Caco-2 (cell line): ENCODE measurements around the gene ALDH3B1. TPM values are rescaled to one million over a fixed set of nuclear protein-coding genes. Genes with fewer than 3 reads are reported as not detected.

Experiments used
- BruUV-seq: library from RNA; stranded (reverse); fragments of 400-500 nt; replicated peaks from 2 replicates; lab custom pipeline; 2021; lab: Mats Ljungman, UMichigan
- CTCF ChIA-PET: fragments of 300-600 bp; sonication (Branson Sonifier 250); formaldehyde crosslinking; loops from one replicate; lab custom pipeline; 2022; ENCODE audit warnings: antibody characterized with exemption; lab: Charles Lee
- POLR2A ChIA-PET: fragments of 300-600 bp; sonication (Branson Sonifier 250); formaldehyde crosslinking; loops from one replicate; lab custom pipeline; 2022; ENCODE audit warnings: antibody characterized with exemption; lab: Charles Lee
- DNase-seq, 2 experiments: peaks; one replicate each; pipeline versions ENCODE4 v3.0.0 to v3.0.0-alpha.2; 2020 to 2022
- H3K27me3 ChIP-seq: replicated peaks from 2 replicates; pipeline ENCODE4 v1.6.0; 2011; ENCODE audit warnings: low read length; ENCODE audit not compliant: control insufficient read depth, insufficient read depth
- H3K36me3 ChIP-seq: 2 replicates; pipeline ENCODE4 v1.5.1; 2011; ENCODE audit warnings: low read length; ENCODE audit not compliant: control insufficient read depth, insufficient read depth
- H3K4me1 ChIP-seq: fragments of 250-450 bp; sonication (Bioruptor Pico); 2 replicates; pipeline ENCODE4 v1.5.1; 2020; ENCODE audit warnings: mild to moderate bottlenecking
- H3K4me3 ChIP-seq: 2 replicates; pipeline ENCODE4 v1.5.1; 2011; ENCODE audit warnings: low read depth, mild to moderate bottlenecking, control low read depth, low read length
- H3K9me3 ChIP-seq: fragments of 250-450 bp; sonication (Bioruptor Pico); 2 replicates; pipeline ENCODE4 v1.5.1; 2020; ENCODE audit warnings: mild to moderate bottlenecking, moderate library complexity
- H3K27ac Mint-ChIP-seq: one replicate; pipeline ENCODE4 v1.8.0; 2022; ENCODE audit warnings: mixed read lengths; ENCODE audit not compliant: unreplicated experiment
- H3K27me3 Mint-ChIP-seq: one replicate; pipeline ENCODE4 v1.8.0; 2022; ENCODE audit warnings: mixed read lengths; ENCODE audit not compliant: insufficient read depth, unreplicated experiment
- H3K36me3 Mint-ChIP-seq: one replicate; pipeline ENCODE4 v1.8.0; 2022; ENCODE audit warnings: mild to moderate bottlenecking, mixed read lengths; ENCODE audit not compliant: insufficient read depth, unreplicated experiment
- H3K4me1 Mint-ChIP-seq: one replicate; pipeline ENCODE4 v1.8.0; 2022; ENCODE audit warnings: low read depth, mixed read lengths; ENCODE audit not compliant: unreplicated experiment
- H3K4me3 Mint-ChIP-seq: one replicate; pipeline ENCODE4 v1.8.0; 2022; ENCODE audit warnings: mild to moderate bottlenecking, moderate library complexity, mixed read lengths; ENCODE audit not compliant: unreplicated experiment
- H3K9me3 Mint-ChIP-seq: one replicate; pipeline ENCODE4 v1.8.0; 2022; ENCODE audit warnings: mixed read lengths; ENCODE audit not compliant: unreplicated experiment
- intact Hi-C: fragments of 100-400 bp; cut with micrococcal nuclease; formaldehyde crosslinking; loops from one replicate; pipeline ENCODE4 v1.10.0; 2022; ENCODE audit not compliant: unreplicated experiment
- total RNA-seq: library from RNA; stranded (reverse); gene quantifications from 2 replicates; pipeline ENCODE4 v1.2.3, GENCODE V29; 2022
- TF ChIP-seq, protein P1 (sequence below), 2 experiments: fragments of 200-600 bp in 1 of 2; IDR thresholded peaks; 1 replicate in 1 of 2; 2 replicates in 1 of 2; pipeline versions ENCODE4 v1.5.1 to v1.8.0; 2011 to 2022; ENCODE audit warnings: antibody characterized with exemption in 1 of 2, control low read depth in 1 of 2, inconsistent platforms in 1 of 2, low read depth in 1 of 2, low read length in 1 of 2, mild to moderate bottlenecking in 1 of 2, moderate library complexity in 1 of 2; ENCODE audit not compliant: insufficient read depth in 1 of 2, severe bottlenecking in 1 of 2, unreplicated experiment in 1 of 2

Gene ALDH3B1
- total RNA-seq, 1 experiment from 2014 or later, result 8.2 TPM

DNA sequence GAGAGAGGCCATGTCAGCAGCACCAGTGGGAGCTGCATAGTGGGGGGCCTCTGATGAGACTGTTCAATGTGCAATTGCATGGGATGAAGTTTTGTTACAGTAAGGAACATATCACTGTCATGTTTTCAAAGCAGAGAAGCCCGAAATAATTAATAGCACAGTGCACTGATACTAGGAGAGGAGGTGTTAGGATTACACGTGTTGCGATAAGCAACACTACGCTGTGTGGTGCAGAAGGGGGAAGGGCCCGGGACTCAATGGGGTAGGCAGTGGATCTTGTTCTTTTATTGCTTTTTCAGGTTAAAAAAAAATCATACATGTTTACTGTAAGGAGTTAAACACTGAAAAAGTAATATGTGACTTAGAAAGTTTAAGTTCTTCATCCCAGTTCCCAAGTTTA is 57.9 kb downstream of the ALDH3B1 start:
- POLR2A ChIA-PET, result no interaction called here
- H3K36me3 Mint-ChIP-seq, result peaks cover 96% of the 10 kb centered on the region
- H3K27me3 Mint-ChIP-seq, result no peaks in the 10 kb centered on the region
- H3K9me3 Mint-ChIP-seq, result no peaks in the 10 kb centered on the region
- Histone ChIP-seq H3K36me3 (peaks cover 12% of the 10 kb centered on the region; the same call in 1 of the 2 replicates), H3K9me3 (no peaks in the 10 kb centered on the region), H3K4me1 (no peaks in the 10 kb centered on the region), H3K27me3 (no peaks in the 10 kb centered on the region), H3K4me3 (no peak overlapping the region)
- CTCF ChIA-PET, result no interaction called here
- H3K4me1 Mint-ChIP-seq, result no peaks in the 10 kb centered on the region
- no TSS peak for BruUV-seq
- no peak overlapping the region for H3K4me3 Mint-ChIP-seq
- H3K27ac Mint-ChIP-seq, result no peak overlapping the region
- TF ChIP-seq, protein P1, sequence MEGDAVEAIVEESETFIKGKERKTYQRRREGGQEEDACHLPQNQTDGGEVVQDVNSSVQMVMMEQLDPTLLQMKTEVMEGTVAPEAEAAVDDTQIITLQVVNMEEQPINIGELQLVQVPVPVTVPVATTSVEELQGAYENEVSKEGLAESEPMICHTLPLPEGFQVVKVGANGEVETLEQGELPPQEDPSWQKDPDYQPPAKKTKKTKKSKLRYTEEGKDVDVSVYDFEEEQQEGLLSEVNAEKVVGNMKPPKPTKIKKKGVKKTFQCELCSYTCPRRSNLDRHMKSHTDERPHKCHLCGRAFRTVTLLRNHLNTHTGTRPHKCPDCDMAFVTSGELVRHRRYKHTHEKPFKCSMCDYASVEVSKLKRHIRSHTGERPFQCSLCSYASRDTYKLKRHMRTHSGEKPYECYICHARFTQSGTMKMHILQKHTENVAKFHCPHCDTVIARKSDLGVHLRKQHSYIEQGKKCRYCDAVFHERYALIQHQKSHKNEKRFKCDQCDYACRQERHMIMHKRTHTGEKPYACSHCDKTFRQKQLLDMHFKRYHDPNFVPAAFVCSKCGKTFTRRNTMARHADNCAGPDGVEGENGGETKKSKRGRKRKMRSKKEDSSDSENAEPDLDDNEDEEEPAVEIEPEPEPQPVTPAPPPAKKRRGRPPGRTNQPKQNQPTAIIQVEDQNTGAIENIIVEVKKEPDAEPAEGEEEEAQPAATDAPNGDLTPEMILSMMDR (IDR thresholded peaks at IDR 0.05; ENCODE audit: insufficient read depth in 1 of 2, low read depth in 1 of 2, low read length in 1 of 2, severe bottlenecking in 1 of 2, unreplicated experiment in 1 of 2), result no peak
- intact Hi-C loops, result no loop called here
- no peak for DNase-seq

- Histone ChIP-seq H3K36me3 (peaks cover 13% of the 10 kb centered on the region), H3K4me3 (no peak overlapping the region), H3K4me1 (no peaks in the 10 kb centered on the region), H3K27me3 (no peaks in the 10 kb centered on the region), H3K9me3 (no peaks in the 10 kb centered on the region)
- Mint-ChIP-seq H3K27ac (no peak overlapping the region), H3K9me3 (no peaks in the 10 kb centered on the region), H3K4me3 (no peak overlapping the region), H3K27me3 (no peaks in the 10 kb centered on the region), H3K4me1 (no peaks in the 10 kb centered on the region), H3K36me3 (peaks cover 93% of the 10 kb centered on the region)
- ChIA-PET CTCF (no interaction called here), POLR2A (no interaction called here)
- TF ChIP-seq, protein P1 (IDR thresholded peaks at IDR 0.05; ENCODE audit: insufficient read depth in 1 of 2, low read depth in 1 of 2, low read length in 1 of 2, severe bottlenecking in 1 of 2, unreplicated experiment in 1 of 2), result no peak
- peak in 1 of 2 experiments; percentile 27 for DNase-seq
- BruUV-seq, result no TSS peak
- intact Hi-C loops, result no loop called here
These were observed 61.3 kb downstream of the ALDH3B1 start for GRCh38 chr11:68071281-68072048.

GRCh38 chr11:68074584-68075352 is 64.6 kb downstream of the ALDH3B1 start:
- Histone ChIP-seq H3K9me3 (no peaks in the 10 kb centered on the region), H3K27me3 (no peaks in the 10 kb centered on the region), H3K4me1 (no peaks in the 10 kb centered on the region), H3K36me3 (peaks cover 9% of the 10 kb centered on the region), H3K4me3 (no peak overlapping the region)
- peaks cover 89% of the 10 kb centered on the region for H3K36me3 Mint-ChIP-seq
- H3K4me3 Mint-ChIP-seq, result no peak overlapping the region
- no peaks in the 10 kb centered on the region for H3K9me3 Mint-ChIP-seq
- no peak for DNase-seq
- CTCF ChIA-PET, result no interaction called here
- no peaks in the 10 kb centered on the region for H3K4me1 Mint-ChIP-seq
- BruUV-seq, result no TSS peak
- no peaks in the 10 kb centered on the region for H3K27me3 Mint-ChIP-seq
- H3K27ac Mint-ChIP-seq, result no peak overlapping the region
- intact Hi-C loops, result no loop called here
- TF ChIP-seq, protein P1 (IDR thresholded peaks at IDR 0.05; ENCODE audit: insufficient read depth in 1 of 2, low read depth in 1 of 2, low read length in 1 of 2, severe bottlenecking in 1 of 2, unreplicated experiment in 1 of 2), result no peak
- POLR2A ChIA-PET, result no interaction called here
